HL-60 (cell line): ENCODE measurements around the gene PPP1R3D.

Source experiments
- DNase-seq, 2 experiments: peaks; one replicate each; pipeline ENCODE4 v3.0.0-alpha.2; 2010 to 2020; ENCODE audit warnings: low read depth in 1 of 2, low spot score in 1 of 2
- H3K27ac ChIP-seq: fragments of 250-450 bp; sonication (Bioruptor Pico); replicated peaks from 2 replicates; pipeline ENCODE4 v1.5.1; 2020; ENCODE audit warnings: mild to moderate bottlenecking, moderate library complexity
- H3K27me3 ChIP-seq: fragments of 250-450 bp; sonication (Bioruptor Pico); 2 replicates; pipeline ENCODE4 v1.5.1; 2021; ENCODE audit warnings: mild to moderate bottlenecking, moderate library complexity; ENCODE audit not compliant: insufficient read depth, poor library complexity, severe bottlenecking
- H3K4me3 ChIP-seq: replicated peaks from 2 replicates; pipeline ENCODE4 v1.5.1; 2011; ENCODE audit warnings: mild to moderate bottlenecking, control low read depth, low read length; ENCODE audit not compliant: insufficient read depth
- GABPA ChIP-seq: IDR thresholded peaks from 2 replicates; pipeline ENCODE4 v1.6.1; 2012; ENCODE audit warnings: low read depth
- POLR2AphosphoS5 ChIP-seq: IDR thresholded peaks from 2 replicates; pipeline ENCODE4 v1.6.1; 2012; ENCODE audit warnings: low read depth
- SPI1 ChIP-seq: IDR thresholded peaks from 2 replicates; pipeline ENCODE4 v1.6.1; 2012; ENCODE audit warnings: low read depth, mild to moderate bottlenecking, borderline replicate concordance
- TF ChIP-seq, protein P1 (sequence below): IDR thresholded peaks from 2 replicates; pipeline ENCODE4 v1.6.1; 2012; ENCODE audit warnings: low read depth; ENCODE audit not compliant: insufficient replicate concordance
- TF ChIP-seq, protein P2 (sequence below): IDR thresholded peaks from one replicate; pipeline ENCODE4 v1.5.1; 2011; ENCODE audit warnings: low read length, control low read depth, inconsistent platforms; ENCODE audit not compliant: insufficient read depth

PPP1R3D gene

GRCh38 chr20:59912609-59913008 is 27.5 kb downstream of the PPP1R3D start:
- peak in 1 of 2 experiments; percentile 56 for DNase-seq
- H3K4me3 ChIP-seq: no peak overlapping the region
- H3K27me3 ChIP-seq: no peaks in the 10 kb centered on the region
- no peak overlapping the region for H3K27ac ChIP-seq
- TF ChIP-seq GABPA (no peak), POLR2AphosphoS5 (no peak), SPI1 (peak; percentile 61; the same call in 1 of the 2 replicates)
- TF ChIP-seq, protein P1, sequence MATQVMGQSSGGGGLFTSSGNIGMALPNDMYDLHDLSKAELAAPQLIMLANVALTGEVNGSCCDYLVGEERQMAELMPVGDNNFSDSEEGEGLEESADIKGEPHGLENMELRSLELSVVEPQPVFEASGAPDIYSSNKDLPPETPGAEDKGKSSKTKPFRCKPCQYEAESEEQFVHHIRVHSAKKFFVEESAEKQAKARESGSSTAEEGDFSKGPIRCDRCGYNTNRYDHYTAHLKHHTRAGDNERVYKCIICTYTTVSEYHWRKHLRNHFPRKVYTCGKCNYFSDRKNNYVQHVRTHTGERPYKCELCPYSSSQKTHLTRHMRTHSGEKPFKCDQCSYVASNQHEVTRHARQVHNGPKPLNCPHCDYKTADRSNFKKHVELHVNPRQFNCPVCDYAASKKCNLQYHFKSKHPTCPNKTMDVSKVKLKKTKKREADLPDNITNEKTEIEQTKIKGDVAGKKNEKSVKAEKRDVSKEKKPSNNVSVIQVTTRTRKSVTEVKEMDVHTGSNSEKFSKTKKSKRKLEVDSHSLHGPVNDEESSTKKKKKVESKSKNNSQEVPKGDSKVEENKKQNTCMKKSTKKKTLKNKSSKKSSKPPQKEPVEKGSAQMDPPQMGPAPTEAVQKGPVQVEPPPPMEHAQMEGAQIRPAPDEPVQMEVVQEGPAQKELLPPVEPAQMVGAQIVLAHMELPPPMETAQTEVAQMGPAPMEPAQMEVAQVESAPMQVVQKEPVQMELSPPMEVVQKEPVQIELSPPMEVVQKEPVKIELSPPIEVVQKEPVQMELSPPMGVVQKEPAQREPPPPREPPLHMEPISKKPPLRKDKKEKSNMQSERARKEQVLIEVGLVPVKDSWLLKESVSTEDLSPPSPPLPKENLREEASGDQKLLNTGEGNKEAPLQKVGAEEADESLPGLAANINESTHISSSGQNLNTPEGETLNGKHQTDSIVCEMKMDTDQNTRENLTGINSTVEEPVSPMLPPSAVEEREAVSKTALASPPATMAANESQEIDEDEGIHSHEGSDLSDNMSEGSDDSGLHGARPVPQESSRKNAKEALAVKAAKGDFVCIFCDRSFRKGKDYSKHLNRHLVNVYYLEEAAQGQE: no peak
- TF ChIP-seq, protein P2, sequence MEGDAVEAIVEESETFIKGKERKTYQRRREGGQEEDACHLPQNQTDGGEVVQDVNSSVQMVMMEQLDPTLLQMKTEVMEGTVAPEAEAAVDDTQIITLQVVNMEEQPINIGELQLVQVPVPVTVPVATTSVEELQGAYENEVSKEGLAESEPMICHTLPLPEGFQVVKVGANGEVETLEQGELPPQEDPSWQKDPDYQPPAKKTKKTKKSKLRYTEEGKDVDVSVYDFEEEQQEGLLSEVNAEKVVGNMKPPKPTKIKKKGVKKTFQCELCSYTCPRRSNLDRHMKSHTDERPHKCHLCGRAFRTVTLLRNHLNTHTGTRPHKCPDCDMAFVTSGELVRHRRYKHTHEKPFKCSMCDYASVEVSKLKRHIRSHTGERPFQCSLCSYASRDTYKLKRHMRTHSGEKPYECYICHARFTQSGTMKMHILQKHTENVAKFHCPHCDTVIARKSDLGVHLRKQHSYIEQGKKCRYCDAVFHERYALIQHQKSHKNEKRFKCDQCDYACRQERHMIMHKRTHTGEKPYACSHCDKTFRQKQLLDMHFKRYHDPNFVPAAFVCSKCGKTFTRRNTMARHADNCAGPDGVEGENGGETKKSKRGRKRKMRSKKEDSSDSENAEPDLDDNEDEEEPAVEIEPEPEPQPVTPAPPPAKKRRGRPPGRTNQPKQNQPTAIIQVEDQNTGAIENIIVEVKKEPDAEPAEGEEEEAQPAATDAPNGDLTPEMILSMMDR: no peak

DNA sequence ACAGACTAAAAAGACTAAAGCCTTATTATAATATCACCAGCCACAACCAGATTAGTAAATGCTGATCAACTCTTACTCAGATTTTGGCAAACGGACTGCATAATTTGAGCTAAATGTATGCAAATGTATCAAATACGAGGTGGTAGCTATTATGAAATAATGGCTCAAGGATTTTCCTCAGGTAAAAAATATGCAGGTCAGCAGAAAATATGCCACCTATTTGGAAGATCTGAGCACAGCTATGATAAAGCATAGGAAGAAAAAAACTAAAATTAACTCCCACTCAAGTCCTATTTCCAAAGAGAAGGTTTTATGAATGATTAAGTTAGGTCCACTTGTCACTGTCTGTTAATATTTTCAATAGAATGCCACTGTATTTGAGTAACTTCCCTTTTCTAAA is 29.1 kb downstream of the PPP1R3D start:
- Histone ChIP-seq H3K27me3 (no peaks in the 10 kb centered on the region), H3K27ac (no peak overlapping the region), H3K4me3 (no peak overlapping the region)
- no peak for TF ChIP-seq POLR2AphosphoS5
- no peak for TF ChIP-seq SPI1
- TF ChIP-seq, protein P2: no peak
- TF ChIP-seq, protein P1: no peak
- no peak for DNase-seq

GRCh38 chr20:59908855-59909254 is 31.2 kb downstream of the PPP1R3D start:
- Histone ChIP-seq H3K27me3 (peaks cover 4% of the 10 kb centered on the region), H3K4me3 (no peak overlapping the region), H3K27ac (no peak overlapping the region)
- DNase-seq: no peak
- TF ChIP-seq, protein P2: no peak
- TF ChIP-seq GABPA (no peak), POLR2AphosphoS5 (no peak), SPI1 (no peak)
- TF ChIP-seq, protein P1: no peak
